SK-N-SH (cell line): Measurements from ENCODE around the gene PABPN1L.

Experiments used
- NFIC ChIP-seq: IDR thresholded peaks from 2 replicates; pipeline ENCODE4 v1.4.0; 2012; ENCODE audit warnings: borderline replicate concordance
- POLR2AphosphoS5 ChIP-seq: IDR thresholded peaks from 2 replicates; pipeline ENCODE4 v1.6.1; 2012; ENCODE audit warnings: low read depth, low read length
- RXRA ChIP-seq: IDR thresholded peaks from 2 replicates; pipeline ENCODE4 v1.4.0; 2012; ENCODE audit warnings: low read depth, mild to moderate bottlenecking, borderline replicate concordance
- TF ChIP-seq, protein P1 (sequence below): IDR thresholded peaks from 2 replicates; pipeline ENCODE4 v1.4.0; 2012; ENCODE audit warnings: low read depth
- TF ChIP-seq, protein P2 (sequence below): fragments of 200-600 bp; sonication (generic); IDR thresholded peaks from 2 replicates; pipeline ENCODE4 v1.6.1; 2017; ENCODE audit warnings: antibody characterized with exemption, mild to moderate bottlenecking, moderate library complexity
- TF ChIP-seq, protein P3 (sequence below): IDR thresholded peaks from 2 replicates; pipeline ENCODE4 v1.4.0; 2012; ENCODE audit warnings: low read depth, borderline replicate concordance

DNA sequence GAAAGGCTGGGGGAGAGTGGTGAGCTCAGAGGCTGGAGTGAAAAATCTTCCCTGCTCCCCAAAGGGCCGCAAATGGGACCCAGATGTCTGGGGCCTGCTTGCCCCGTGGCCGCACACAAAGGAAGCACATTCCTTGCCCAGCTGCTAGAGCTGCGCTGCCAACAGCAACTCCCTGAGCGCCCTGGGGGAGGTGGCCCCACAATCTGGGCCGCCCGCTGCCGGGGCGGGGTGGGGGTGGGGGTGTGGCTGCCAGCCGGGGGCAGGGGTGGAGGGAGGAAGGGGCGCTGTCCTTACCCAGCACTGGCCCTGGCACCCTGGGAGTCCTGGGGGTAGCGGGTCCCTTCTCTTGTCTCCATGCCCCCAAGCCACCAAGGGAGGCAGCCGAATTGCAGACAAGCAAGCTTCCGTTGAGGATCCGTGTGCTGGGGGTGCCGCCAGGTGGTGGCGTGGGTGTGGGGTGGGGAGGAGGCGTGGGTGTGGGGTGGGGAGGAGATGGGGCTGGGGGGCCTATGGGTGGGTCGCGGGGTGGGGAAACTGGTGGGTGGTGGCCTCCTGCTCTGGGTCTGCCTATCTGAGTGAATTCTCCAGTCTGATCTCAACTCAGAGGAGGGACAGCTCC, 48.4 kb upstream of the PABPN1L start:
- TF ChIP-seq, protein P1, sequence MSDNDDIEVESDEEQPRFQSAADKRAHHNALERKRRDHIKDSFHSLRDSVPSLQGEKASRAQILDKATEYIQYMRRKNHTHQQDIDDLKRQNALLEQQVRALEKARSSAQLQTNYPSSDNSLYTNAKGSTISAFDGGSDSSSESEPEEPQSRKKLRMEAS = no peak; the same call in 1 of the 2 replicates
- TF ChIP-seq, protein P2, sequence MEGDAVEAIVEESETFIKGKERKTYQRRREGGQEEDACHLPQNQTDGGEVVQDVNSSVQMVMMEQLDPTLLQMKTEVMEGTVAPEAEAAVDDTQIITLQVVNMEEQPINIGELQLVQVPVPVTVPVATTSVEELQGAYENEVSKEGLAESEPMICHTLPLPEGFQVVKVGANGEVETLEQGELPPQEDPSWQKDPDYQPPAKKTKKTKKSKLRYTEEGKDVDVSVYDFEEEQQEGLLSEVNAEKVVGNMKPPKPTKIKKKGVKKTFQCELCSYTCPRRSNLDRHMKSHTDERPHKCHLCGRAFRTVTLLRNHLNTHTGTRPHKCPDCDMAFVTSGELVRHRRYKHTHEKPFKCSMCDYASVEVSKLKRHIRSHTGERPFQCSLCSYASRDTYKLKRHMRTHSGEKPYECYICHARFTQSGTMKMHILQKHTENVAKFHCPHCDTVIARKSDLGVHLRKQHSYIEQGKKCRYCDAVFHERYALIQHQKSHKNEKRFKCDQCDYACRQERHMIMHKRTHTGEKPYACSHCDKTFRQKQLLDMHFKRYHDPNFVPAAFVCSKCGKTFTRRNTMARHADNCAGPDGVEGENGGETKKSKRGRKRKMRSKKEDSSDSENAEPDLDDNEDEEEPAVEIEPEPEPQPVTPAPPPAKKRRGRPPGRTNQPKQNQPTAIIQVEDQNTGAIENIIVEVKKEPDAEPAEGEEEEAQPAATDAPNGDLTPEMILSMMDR = no peak
- TF ChIP-seq RXRA (no peak), NFIC (no peak), POLR2AphosphoS5 (no peak)
- TF ChIP-seq, protein P3, sequence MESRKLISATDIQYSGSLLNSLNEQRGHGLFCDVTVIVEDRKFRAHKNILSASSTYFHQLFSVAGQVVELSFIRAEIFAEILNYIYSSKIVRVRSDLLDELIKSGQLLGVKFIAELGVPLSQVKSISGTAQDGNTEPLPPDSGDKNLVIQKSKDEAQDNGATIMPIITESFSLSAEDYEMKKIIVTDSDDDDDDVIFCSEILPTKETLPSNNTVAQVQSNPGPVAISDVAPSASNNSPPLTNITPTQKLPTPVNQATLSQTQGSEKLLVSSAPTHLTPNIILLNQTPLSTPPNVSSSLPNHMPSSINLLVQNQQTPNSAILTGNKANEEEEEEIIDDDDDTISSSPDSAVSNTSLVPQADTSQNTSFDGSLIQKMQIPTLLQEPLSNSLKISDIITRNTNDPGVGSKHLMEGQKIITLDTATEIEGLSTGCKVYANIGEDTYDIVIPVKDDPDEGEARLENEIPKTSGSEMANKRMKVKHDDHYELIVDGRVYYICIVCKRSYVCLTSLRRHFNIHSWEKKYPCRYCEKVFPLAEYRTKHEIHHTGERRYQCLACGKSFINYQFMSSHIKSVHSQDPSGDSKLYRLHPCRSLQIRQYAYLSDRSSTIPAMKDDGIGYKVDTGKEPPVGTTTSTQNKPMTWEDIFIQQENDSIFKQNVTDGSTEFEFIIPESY = no peak
